GOT3 (cell line): ENCODE data around the gene FBLN1.

Source experiments
- DNase-seq: peaks from one replicate; lab custom pipeline; 2025; ENCODE audit warnings: mixed read lengths; lab: John Stamatoyannopoulos, UW

FBLN1 gene

GRCh38 chr22:45504373-45505341, 2.0 kb downstream of the FBLN1 start:
- no peak for DNase-seq

GRCh38 chr22:45505991-45506747, 3.5 kb downstream of the FBLN1 start:
- no peak for DNase-seq

GRCh38 chr22:45506816-45507360, 4.2 kb downstream of the FBLN1 start:
- no peak for DNase-seq

GRCh38 chr22:45507798-45508197, 5.1 kb downstream of the FBLN1 start:
- no peak for DNase-seq

GRCh38 chr22:45508814-45509213, 6.1 kb downstream of the FBLN1 start:
- DNase-seq = no peak

- DNase-seq = no peak
These were observed 7.9 kb downstream of the FBLN1 start for GRCh38 chr22:45510376-45511232.

GRCh38 chr22:45511847-45512261, 9.2 kb downstream of the FBLN1 start:
- DNase-seq = no peak

- DNase-seq = no peak
These were observed 9.7 kb downstream of the FBLN1 start for GRCh38 chr22:45512363-45512762.

- DNase-seq = no peak
These were observed 13.0 kb downstream of the FBLN1 start for GRCh38 chr22:45515676-45516075.

- no peak for DNase-seq
These were observed 13.5 kb downstream of the FBLN1 start for GRCh38 chr22:45516163-45516562.

- no peak for DNase-seq
These were observed 14.4 kb downstream of the FBLN1 start for GRCh38 chr22:45516923-45517675.

GRCh38 chr22:45518136-45518535, 15.5 kb downstream of the FBLN1 start:
- no peak for DNase-seq

GRCh38 chr22:45518580-45518991, 15.9 kb downstream of the FBLN1 start:
- DNase-seq = no peak

- DNase-seq = no peak
These were observed 18.5 kb downstream of the FBLN1 start for GRCh38 chr22:45521178-45521577.

GRCh38 chr22:45522462-45522861, 19.8 kb downstream of the FBLN1 start:
- no peak for DNase-seq

GRCh38 chr22:45524157-45524556, 21.5 kb downstream of the FBLN1 start:
- DNase-seq = no peak

GRCh38 chr22:45524966-45525365, 22.3 kb downstream of the FBLN1 start:
- no peak for DNase-seq

- no peak for DNase-seq
These were observed 22.8 kb downstream of the FBLN1 start for GRCh38 chr22:45525480-45525879.

GRCh38 chr22:45526281-45526680, 23.6 kb downstream of the FBLN1 start:
- no peak for DNase-seq

- DNase-seq = no peak
These were observed 24.2 kb downstream of the FBLN1 start for GRCh38 chr22:45526768-45527360.

- DNase-seq = no peak
These were observed 24.8 kb downstream of the FBLN1 start for GRCh38 chr22:45527456-45527855.
